Embryonic facial prominence (tissue), 1 donor: Measurements from ENCODE around the gene CARMIL1.

ENCODE experiments used
- DNase-seq: peaks from one replicate; pipeline ENCODE4 v3.0.0-alpha.2; 2016; ENCODE audit errors: extremely low spot score

The CARMIL1 gene

DNA sequence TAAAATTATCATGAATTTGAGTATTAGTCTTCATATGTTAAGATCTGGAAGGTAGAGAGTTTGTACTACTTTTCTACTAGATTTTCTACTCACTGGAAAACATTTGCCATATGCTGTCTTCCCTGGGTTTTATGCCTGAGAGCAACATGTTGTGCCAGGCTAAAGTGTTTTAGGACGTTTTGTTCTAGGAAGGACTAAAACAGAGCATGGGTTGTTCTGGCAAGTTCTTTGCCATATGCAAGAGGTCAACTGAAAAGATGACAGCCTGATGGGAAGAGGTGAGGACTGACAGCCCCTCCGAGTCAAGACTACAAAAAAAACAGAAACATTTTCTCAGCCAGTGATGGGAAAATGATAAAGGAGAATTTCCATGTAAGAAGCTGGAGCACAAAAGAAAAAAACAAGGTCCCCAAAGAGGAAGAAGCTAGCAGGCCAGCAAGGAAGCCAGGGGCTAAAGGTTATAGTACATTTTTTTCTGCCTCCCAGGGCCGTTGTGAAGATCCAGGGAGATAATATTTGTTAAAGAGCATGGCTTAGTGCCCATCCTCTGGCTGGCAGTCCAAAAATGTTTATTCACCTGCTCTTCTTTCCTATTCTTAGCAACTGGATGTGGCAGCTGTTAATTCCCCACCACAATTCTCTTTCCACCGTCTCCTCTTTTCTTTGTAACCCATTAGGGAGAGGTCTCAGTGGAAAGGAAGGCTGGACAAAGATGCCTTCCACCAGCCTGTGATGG, 380.6 kb downstream of the CARMIL1 start:
- DNase-seq, result no peak

DNA sequence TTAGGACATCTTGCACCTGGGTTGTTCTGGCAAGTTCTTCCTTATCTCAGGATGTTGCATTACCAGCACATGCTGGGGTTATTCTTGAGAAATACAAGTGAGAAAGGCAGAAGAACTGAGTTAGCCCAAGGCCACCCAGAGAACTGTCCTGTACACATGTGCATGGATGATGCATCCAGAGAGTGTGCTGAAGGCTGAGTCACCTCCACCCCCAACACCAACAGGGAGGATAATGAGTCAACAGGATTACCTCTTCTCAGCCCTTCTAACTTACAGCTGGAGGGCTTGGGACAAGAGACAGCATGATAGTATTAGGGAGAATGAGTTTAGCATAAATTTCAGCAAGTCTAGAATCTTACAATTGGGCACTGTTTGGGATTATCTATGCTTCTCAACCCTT, 381.3 kb downstream of the CARMIL1 start:
- no peak for DNase-seq

DNA sequence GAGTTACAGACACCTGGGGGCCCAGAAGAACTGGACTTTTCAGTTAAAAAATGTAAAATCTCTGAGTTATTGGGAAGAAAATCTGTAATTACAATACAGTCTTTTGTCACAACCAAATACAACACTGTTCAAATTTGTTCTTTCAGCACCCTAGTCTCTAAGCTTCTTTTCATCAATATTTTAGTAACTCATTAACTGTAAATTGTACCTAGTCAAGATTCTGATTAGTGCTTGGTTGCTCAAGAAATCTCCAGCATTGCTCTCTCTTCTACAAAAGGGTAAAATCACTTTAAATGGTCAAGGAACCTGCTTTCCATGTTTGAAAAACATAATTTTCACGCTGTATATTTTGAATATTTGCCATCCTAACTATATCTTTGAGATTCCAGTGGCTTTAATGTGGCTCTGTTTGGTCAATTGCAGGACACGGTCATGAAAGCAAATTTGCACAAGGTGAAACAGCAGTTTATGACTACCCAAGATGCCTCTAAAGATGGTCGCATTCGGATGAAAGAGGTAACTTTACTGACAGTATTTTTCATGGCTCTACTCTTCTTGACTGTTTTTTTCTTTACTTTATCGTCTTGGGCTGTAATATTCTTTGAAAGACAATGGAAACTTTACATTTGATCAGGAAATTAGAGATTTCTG, 382.1 kb downstream of the CARMIL1 start:
- no peak for DNase-seq

DNA sequence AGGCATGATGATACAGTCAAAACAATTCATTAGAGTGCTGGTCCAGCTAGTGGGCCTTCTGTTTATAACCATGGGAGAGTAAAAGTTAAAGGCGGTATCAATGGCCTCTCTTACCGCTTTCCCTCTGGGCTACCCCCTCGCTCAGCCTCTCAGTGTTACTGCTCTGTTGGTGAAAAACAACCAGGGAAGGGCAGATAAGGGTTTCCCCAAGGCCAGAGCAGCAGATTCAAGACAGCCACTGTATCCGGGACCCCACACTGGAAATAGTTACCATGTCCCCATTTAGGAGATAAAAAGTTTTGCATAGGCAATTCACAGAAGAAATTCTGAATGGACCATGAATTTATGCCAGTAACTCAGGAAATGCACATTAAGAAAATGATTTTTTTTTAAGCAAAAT, 386.3 kb downstream of the CARMIL1 start:
- no peak for DNase-seq

DNA sequence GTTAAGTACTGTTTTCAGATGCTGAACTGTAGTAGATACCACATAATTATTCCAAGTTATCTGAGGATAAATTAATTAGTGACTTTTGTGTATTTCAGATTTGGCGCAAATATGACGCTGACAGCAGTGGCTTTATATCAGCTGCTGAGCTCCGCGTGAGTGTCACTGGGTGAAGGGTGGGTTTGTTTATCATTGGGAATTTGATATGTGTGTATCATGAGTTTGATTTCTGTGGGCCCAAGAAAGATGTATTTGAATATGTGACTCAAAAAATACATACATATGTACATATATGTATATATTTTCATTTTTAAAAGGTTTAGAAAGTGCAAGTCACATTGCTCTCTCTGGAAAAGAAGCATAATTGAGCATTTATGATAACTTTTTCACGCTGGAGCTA, 390.2 kb downstream of the CARMIL1 start:
- DNase-seq, result no peak
